NCI-H146 treated with DMSO at 0.1 percent for 48 hours (cell line): ENCODE measurements around the gene SLC25A46.
"Not testable (repeated sequence)": the region's sequence is repeated elsewhere in the genome, so short reads cannot be mapped to it uniquely, and the experiment has no call there.

ENCODE experiments used
- DNase-seq: peaks from one replicate; lab custom pipeline; 2025; ENCODE audit not compliant: unreplicated experiment; lab: John Stamatoyannopoulos, UW

The SLC25A46 gene

GRCh38 chr5:110754181-110754580, 15.4 kb downstream of the SLC25A46 start:
- no peak for DNase-seq

- DNase-seq, result no peak
Observed at GRCh38 chr5:110757118-110757729, 18.4 kb downstream of the SLC25A46 start.

- DNase-seq, result no peak
Observed at GRCh38 chr5:110760158-110760557, 21.4 kb downstream of the SLC25A46 start.

- DNase-seq, result no peak
Observed at GRCh38 chr5:110768138-110768860, 29.5 kb downstream of the SLC25A46 start.

- DNase-seq, result no peak
Observed at GRCh38 chr5:110769000-110769681, 30.3 kb downstream of the SLC25A46 start.

GRCh38 chr5:110770286-110770685, 31.5 kb downstream of the SLC25A46 start:
- DNase-seq, result no peak

GRCh38 chr5:110784901-110785300, 46.1 kb downstream of the SLC25A46 start:
- DNase-seq, result no peak

GRCh38 chr5:110785356-110785755, 46.5 kb downstream of the SLC25A46 start:
- no peak for DNase-seq

- not testable (repeated sequence) for DNase-seq
Observed at GRCh38 chr5:110788006-110788405, 49.2 kb downstream of the SLC25A46 start.

- DNase-seq, result no peak
Observed at GRCh38 chr5:110790673-110791072, 51.9 kb downstream of the SLC25A46 start.

GRCh38 chr5:110802998-110803397, 64.2 kb downstream of the SLC25A46 start:
- no peak for DNase-seq

GRCh38 chr5:110803467-110804326, 64.9 kb downstream of the SLC25A46 start:
- no peak for DNase-seq

- DNase-seq, result no peak
Observed at GRCh38 chr5:110807169-110807568, 68.4 kb downstream of the SLC25A46 start.

GRCh38 chr5:110809006-110809405, 70.2 kb downstream of the SLC25A46 start:
- DNase-seq, result no peak
